NCI-H1092 (cell line): ENCODE results near the gene TEDDM1.
"Not testable (repeated sequence)": the region's sequence is repeated elsewhere in the genome, so short reads cannot be mapped to it uniquely, and the experiment has no call there.

Source experiments
- DNase-seq: peaks from one replicate; lab custom pipeline; 2025; lab: John Stamatoyannopoulos, UW

TEDDM1 gene

DNA sequence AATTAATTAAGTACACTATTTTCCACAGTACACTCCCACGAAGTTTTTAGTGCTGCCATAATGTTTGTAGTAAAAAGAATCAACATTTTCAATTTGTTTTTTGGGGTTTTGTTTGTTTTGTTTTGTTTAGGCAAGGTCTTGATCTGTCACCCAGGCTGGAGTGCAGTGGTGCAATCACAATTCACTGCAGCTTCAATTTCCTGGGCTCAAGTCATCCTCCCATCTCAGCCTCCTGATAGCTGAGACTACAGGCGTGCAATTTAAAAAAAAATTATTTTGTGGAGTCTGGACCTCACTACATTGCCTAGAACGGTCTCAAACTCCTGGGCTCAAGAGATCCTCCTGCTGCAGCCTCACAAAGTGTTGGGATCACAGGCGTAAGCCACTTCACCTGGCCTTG lies 20.3 kb downstream of the TEDDM1 start:
- no peak for DNase-seq

DNA sequence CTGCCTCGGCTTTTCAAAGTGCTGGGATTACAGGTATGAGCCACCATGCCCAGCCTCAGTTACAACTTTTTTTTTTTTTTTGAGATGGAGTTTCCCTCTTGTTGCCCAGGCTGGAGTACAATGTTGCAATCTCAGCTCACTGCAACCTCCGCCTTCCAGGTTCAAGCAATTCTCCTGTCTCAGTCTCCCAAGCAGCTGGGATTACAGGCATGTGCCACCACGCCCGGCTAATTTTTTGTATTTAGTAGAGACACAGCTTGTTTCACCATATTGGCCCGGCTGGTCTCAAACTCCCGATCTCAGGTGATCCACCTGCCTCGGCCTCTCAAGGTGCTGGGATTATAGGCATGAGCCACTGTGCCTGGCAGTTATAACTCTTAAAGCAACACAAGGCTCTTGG lies 20.7 kb downstream of the TEDDM1 start:
- DNase-seq: not testable (repeated sequence)

DNA sequence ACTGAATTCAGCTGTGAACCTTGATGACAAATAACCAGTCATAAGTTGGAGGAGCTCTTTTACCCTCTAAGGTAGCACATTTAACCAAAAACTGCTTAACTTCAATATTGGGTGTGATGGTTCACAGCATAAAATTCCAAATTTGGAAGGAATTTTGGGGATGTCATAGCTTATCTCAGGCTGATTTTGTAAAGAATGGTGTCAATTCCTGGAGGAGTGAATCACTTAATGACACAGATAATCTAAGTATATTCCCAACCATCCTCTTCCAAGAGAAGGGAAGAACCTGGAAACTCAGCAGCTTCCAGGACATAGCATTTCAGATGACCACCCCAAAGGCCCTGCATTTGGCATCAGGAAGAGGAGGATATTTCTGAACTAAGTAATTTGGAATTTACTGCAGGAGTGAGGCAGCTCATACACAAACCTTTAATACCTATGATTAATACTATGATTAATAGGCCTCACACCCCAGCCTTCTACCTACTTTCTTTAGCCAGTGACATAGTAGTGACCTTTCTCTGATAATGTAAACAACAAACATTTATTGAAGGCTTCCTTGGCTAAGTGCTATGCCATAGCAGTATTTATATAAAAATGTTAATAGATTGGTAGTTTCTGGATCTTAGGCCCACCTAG lies 23.4 kb downstream of the TEDDM1 start:
- no peak for DNase-seq

DNA sequence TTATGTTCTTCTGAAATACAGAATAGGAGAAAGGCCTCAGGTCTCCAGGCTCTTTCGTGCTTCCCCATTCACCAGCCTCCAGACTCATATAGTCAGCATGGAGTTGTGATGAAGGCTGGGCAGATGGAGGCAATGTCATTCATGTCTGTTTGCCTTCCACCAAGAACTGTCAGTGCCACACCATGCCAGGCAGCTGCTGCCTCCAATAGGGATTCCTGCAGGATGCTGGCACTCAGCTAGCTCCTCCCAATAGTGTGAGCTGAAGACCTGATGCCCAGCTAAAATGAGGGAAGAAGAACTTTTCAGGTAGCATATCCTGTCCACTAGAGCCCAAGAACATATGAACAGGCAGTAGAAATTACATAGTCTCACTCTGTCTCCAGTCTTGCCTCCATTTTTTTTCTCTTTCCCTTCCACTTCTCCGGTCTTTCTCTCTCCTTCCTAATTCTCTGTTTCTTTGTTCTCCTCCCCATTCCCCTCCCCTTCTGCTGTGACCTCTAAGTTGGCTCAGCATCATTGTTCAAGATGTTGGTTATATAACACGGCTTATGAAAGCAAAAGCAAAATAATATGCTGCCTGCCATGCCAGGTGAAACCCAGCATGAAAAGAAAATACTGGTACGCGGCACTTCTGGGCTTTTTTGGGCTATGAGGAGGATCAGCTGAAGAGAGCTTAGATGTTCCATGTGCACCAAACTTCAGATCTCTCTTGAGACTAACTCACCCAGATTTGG lies 26.2 kb downstream of the TEDDM1 start:
- DNase-seq: no peak

DNA sequence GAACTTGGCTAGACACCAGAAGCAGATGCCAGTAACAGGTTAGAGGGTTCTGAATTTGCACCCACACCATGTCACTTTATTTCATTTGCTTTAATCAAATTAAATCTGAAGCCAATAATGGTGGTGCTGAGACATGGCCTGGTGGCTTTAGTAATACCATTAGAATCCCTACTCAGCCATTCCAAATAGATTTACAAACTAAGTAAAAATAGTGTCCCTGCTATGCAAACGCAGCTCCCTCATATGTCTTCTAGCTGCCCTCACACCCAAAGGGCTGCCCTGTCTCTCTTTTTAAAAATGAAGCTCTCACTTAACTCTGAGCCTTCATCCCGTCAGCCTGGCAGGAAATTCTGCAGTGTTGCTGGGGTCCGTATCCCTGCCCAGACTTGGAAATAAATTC lies 29.9 kb downstream of the TEDDM1 start:
- no peak for DNase-seq

DNA sequence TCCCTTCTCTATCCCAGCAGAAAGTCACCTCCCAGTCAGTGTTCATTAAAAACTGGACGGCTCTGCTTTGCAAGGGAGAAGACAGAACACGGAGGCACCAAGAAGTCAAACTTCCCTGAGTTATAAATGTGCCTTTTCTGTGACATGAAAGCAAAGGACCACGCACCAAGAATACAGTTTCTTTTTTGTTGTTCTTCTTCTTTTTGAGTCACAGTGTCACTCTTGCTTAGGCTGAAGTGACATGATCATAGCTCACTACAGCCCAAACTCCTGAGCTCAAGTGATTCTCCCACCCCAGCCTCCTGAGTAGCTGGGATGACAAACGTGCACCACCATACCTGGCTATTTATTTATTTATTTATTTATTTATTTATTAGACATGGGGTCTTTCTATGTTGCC lies 31.6 kb downstream of the TEDDM1 start:
- DNase-seq: no peak

DNA sequence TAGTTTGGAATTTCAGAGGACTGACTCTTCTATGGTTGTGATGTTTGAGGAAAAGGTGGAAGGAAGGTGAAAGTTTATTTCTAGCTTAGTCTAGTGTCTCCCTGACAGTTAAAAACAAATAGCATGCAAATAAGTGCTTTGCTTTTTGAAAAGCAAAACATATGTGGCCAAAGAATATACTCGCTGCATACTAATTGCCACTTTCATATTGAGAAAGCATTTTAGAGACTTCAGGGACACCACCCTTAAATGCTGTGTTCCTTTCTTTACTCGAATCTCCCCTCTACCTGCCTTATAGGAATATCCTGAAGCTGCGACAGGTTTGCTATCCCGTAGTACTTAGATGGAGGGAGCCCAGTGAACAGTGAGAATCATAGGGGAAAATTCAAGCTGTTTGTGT lies 32.1 kb downstream of the TEDDM1 start:
- DNase-seq: no peak

DNA sequence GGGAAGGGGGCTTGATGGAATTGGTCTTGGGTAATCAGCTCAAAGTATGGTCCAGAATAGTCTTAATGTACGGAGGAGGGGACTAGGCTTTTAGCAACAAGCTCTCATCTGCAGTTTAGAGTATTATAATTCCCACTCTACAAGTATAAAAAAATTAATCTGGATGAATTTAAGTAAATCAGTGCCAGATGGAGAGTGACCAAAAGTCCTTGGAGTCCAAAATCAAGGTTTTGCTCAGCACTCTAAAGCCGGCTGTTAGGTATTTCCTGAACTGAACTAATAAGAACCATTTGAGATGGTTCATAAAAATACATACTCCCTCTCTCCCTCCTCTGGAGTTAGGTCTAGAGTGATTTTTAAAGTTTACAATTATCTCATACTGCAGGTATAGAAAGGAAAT lies 32.5 kb downstream of the TEDDM1 start:
- DNase-seq: no peak

DNA sequence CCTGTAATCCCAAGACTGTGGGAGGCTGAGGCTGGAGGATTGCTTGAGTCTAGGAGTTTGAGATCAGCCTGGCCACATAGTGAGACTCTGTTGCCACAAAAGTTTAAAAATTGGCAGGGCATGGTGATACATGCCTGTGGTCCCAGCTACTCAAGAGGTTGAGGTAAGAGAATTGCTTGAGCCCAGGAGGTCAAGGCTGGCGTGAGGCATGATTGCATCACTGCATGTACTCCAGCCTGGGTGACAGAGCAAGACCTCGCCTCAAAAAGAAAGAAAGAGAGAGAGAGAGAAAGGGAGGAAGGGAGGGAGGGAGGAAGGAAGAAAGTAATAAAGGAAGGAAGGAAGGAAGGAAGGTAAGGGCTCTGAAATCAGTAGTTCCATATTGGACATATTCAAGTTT lies 33.9 kb downstream of the TEDDM1 start:
- DNase-seq: no peak

DNA sequence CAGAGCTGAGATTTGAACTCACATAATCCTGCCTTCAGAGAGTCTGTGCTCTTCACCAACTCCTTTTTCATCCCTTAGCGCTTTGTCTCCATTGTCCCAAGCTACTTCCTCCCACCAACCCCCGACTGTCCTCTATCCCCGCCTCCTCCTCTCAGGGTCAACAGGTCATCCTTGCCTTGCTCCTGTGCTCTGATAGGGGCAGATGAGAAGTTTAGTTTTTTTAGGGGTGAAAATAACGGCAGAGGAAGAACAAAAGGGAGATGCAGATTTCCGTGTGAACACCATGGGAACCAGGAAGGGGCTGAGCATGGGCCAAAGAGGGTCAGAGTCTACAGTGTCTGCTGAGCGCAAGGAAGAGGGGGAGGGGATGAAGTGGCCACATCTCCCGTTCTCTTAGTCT lies 40.8 kb downstream of the TEDDM1 start:
- DNase-seq: no peak

DNA sequence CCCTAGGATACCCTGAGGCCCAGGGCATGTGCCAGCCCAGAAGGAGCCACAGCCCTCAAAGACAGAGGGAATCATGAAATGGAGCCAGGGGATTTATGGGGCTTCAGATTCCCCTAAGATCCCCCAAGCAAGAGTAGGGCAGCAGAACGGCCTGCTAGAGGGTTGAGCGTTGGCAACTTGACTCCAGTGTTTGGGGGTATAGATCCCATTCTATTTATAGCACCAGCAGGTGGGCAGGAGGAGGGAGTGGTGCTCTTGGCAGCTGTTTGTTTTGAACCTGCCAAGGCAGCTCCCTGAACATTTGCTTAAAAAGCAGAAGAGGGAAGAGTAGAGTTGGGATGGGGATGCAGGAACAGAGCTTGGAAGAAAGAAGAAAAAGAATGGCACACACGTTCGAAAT lies 42.6 kb downstream of the TEDDM1 start:
- DNase-seq: peak; percentile 60

DNA sequence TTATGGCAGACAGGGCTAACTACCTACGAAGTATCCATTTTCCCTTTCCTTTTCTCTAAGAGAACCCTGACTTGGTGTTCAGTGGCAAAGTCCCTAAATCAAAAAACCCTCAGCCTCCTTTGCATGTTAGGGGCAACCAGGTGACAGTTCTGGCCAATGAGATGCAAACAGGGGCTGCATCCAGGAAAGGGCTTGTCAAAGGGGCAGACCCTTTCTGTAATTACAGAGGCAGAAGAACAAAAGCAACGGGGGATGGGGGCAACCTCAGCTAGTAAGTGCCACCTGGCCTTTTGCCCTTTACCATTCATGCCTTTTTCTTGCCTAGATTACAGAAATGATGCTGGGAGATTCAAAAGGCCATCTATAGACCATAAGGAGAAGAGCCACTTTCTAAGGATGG lies 43.3 kb downstream of the TEDDM1 start:
- DNase-seq: peak; percentile 17

DNA sequence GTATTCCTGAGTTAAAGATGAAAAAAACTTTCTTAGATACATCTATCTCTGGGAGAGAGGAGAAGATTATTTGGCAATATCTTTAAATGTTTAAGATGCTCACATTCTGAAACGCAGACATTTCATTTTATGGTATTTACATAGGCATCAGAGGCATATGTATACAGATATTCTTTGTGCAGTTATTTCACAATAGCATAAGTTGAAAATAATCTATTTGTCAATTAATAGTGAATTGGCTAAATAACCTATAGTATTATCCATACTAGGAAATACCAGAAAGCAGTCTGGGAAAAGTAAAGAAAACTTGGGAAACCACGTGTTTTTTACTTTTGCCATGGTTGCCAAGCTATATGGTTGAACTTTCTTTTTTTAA lies 44.8 kb downstream of the TEDDM1 start:
- DNase-seq: no peak

DNA sequence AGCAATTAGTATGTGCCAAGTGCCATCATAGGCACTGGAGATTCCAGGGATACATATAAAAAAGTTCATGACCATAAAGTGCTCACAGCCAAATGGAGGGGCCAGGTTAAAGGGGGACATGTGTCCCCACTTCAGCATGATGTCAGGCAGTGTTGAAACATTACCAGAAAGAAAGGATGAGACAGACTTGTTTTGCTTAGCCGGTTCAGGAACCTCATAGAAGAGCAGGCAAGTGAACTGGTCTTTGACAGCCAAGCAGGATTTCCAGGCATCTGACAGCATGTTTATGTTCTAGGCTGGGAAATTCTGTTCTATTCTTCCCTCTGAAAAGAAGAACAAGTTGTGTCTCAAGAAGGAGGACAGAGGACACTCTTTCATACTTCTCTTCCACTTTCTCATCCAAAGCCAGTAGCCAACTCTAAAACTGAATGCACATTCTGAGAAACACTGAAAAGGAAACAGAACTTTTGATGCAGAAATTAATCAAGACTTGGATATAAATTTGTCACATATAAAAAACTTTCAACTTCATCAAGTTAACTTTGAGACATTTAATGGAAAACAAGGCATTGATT lies 48.6 kb downstream of the TEDDM1 start:
- DNase-seq: no peak

DNA sequence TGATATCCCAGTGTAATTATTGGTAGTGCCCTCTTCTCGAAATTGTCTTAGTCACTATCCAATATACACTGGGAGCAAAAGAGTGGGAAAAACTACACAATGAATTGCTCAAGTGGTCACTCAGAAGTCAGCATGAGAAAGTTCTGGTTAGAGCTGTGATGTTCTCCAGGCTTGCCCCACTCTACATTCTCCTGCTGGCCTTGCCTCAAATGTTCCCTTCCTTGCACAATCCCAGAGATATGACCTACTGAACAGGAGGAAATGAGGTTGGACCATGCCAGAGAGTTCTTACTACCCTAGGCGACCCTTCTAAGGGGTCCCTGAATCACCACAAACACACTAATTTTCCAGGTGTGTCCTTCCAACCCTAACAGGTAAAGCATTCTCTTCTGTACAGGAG lies 49.6 kb downstream of the TEDDM1 start:
- no peak for DNase-seq

DNA sequence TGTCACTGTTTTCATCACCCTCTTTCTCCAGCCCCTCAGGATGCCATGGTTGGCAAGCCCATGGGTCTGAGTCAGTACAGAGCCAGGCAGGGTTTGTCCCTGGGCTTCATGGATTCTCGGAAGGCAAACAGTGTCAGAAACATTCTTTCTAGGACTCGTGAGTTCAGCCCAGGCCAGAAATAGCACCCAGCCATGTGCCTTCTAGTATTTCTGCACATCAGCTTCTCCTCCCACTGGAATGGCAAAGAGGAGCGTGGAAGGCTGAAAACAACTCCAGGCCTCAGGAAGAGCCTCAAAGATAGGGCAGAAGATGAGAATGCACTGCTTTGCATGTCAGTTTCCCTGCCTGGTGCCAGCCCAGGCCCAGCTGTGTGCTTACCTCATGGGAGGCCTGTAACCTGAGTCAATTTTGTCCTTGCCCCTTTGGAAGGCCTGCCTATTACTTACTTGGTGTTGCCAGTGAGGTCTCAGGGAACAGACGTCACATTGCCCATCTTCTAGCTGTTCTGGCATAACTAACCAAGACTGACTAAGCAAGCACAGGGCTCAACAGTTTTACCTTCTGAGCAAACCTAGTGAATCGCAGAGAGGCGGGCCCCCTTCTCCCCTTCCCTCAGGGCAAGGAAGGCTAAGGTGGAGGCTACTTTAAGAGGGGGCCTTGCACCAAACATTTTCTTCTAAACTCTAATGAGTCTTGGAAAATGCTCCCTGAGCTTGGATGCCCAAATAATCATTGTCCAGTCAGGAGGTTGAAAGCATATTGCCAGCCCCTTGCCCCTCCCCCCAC lies 51.3 kb downstream of the TEDDM1 start:
- DNase-seq: no peak
